OCI-LY7 (cell line): ENCODE measurements around the gene GPALPP1. TPM values are rescaled to one million over a fixed set of nuclear protein-coding genes. Genes with fewer than 3 reads are reported as not detected.
A peak's percentile ranks its signal among the peaks of the same experiment; 100 is the strongest.

ENCODE experiments used
- BruUV-seq: library from RNA; stranded (reverse); fragments of 400-500 nt; replicated peaks from 2 replicates; lab custom pipeline; 2021; lab: Mats Ljungman, UMichigan
- CTCF ChIA-PET: fragments of 300-600 bp; sonication (Branson Sonifier 250); formaldehyde crosslinking; loops from one replicate; lab custom pipeline; 2022; ENCODE audit warnings: antibody characterized with exemption; ENCODE audit not compliant: unreplicated experiment; lab: Charles Lee
- POLR2A ChIA-PET: fragments of 300-600 bp; sonication (Branson Sonifier 250); formaldehyde crosslinking; loops from one replicate; lab custom pipeline; 2022; ENCODE audit warnings: antibody characterized with exemption; lab: Charles Lee
- DNase-seq: peaks from one replicate; pipeline ENCODE4 v3.0.0-alpha.2; 2015; ENCODE audit warnings: low spot score
- H2AFZ ChIP-seq: fragments of 200-600 bp; sonication (generic), shearing (Covaris generic); 2 replicates; pipeline ENCODE4 v1.6.1; 2014; ENCODE audit warnings: mild to moderate bottlenecking, antibody characterized with exemption, low read length, moderate library complexity
- H3K27ac ChIP-seq: fragments of 200-600 bp; sonication (generic); 2 replicates; pipeline ENCODE4 v1.5.1; 2014; ENCODE audit warnings: mixed run types, low read depth, mild to moderate bottlenecking, moderate library complexity, low read length, inconsistent platforms; ENCODE audit not compliant: poor library complexity, severe bottlenecking
- H3K36me3 ChIP-seq: fragments of 200-600 bp; sonication (generic); 2 replicates; pipeline ENCODE4 v1.6.1; 2014; ENCODE audit warnings: mild to moderate bottlenecking, antibody characterized with exemption, low read length, moderate library complexity, mixed read lengths; ENCODE audit not compliant: insufficient read depth
- H3K4me1 ChIP-seq: fragments of 200-600 bp; sonication (generic); 2 replicates; pipeline ENCODE4 v1.5.1; 2014; ENCODE audit warnings: mild to moderate bottlenecking, low read length; ENCODE audit not compliant: insufficient read depth, poor library complexity, severe bottlenecking
- H3K4me2 ChIP-seq: fragments of 200-600 bp; sonication (generic); 2 replicates; pipeline ENCODE4 v1.6.1; 2014; ENCODE audit warnings: mild to moderate bottlenecking, low read length
- H3K4me3 ChIP-seq: fragments of 200-600 bp; sonication (generic); 2 replicates; pipeline ENCODE4 v1.5.1; 2014; ENCODE audit warnings: mild to moderate bottlenecking, low read depth, low read length; ENCODE audit not compliant: poor library complexity, severe bottlenecking
- H3K79me2 ChIP-seq: fragments of 200-600 bp; sonication (generic); 2 replicates; pipeline ENCODE4 v1.6.1; 2016; ENCODE audit warnings: low read depth, mild to moderate bottlenecking, low read length, moderate library complexity, mixed read lengths; ENCODE audit not compliant: insufficient read depth
- H3K9me2 ChIP-seq: fragments of 200-600 bp; sonication (generic); 2 replicates; pipeline ENCODE4 v1.6.1; 2016; ENCODE audit warnings: mild to moderate bottlenecking, low read length, mixed read lengths; ENCODE audit not compliant: insufficient read depth
- H3K9me3 ChIP-seq: fragments of 200-600 bp; sonication (generic); 2 replicates; pipeline ENCODE4 v1.6.1; 2014; ENCODE audit warnings: mild to moderate bottlenecking, mixed run types, low read length, mixed read lengths
- H4K20me1 ChIP-seq: fragments of 200-600 bp; sonication (generic); 2 replicates; pipeline ENCODE4 v1.6.1; 2014; ENCODE audit warnings: mild to moderate bottlenecking, antibody characterized with exemption, low read length, moderate library complexity, mixed read lengths; ENCODE audit not compliant: insufficient read depth
- EZH2phosphoT487 ChIP-seq: fragments of 200-600 bp; sonication (generic); IDR thresholded peaks from 2 replicates; pipeline ENCODE4 v1.6.1; 2018; ENCODE audit warnings: low read depth, borderline replicate concordance, mild to moderate bottlenecking, mixed run types, antibody characterized with exemption, low read length, moderate library complexity, mixed read lengths
- intact Hi-C: fragments of 100-400 bp; cut with micrococcal nuclease; formaldehyde crosslinking; loops from one replicate; pipeline ENCODE4 v1.10.0; 2022; ENCODE audit not compliant: unreplicated experiment
- total RNA-seq, 2 experiments: library from RNA; depleted of rRNA in 1 of 2; stranded (reverse); fragments of >200 nt in 1 of 2; shearing (Covaris generic) in 1 of 2; gene quantifications; 2 replicates each; pipeline ENCODE4 v1.2.3, GENCODE V29; 2014 to 2022
- TF ChIP-seq, protein P1 (sequence below): fragments of 200-600 bp; sonication (generic); conservative IDR thresholded peaks from 2 replicates; pipeline ENCODE4 v1.5.1; 2014; ENCODE audit warnings: mild to moderate bottlenecking, antibody characterized with exemption, low read length, moderate library complexity, mixed read lengths

Gene GPALPP1
- total RNA-seq, 2 experiments from 2014 or later: 40.1 to 54.5 TPM

GRCh38 chr13:44989941-44990340 is 603 bp downstream of the GPALPP1 start:
- Histone ChIP-seq H3K27ac (no peak overlapping the region), H4K20me1 (peaks cover 7% of the 10 kb centered on the region; the same call in 1 of the 2 replicates), H3K79me2 (peaks cover 85% of the 10 kb centered on the region), H3K9me2 (no peaks in the 10 kb centered on the region), H3K9me3 (no peaks in the 10 kb centered on the region), H2AFZ (peak overlapping the region; percentile 74; the same call in 1 of the 2 replicates), H3K4me3 (peak overlapping the region; percentile 88), H3K4me1 (peaks cover 27% of the 10 kb centered on the region), H3K4me2 (peak overlapping the region; percentile 93), H3K36me3 (peaks cover 16% of the 10 kb centered on the region)
- DNase-seq: peak; percentile 21
- ChIA-PET POLR2A (no interaction called here), CTCF (no interaction called here)
- intact Hi-C loops: loop anchor here (1.0 to 10.0 kb wide), 2 partner anchors 73 to 415 kb away; partner anchors contain the start of gene TSC22D1
- no TSS peak for BruUV-seq
- TF ChIP-seq, protein P1, sequence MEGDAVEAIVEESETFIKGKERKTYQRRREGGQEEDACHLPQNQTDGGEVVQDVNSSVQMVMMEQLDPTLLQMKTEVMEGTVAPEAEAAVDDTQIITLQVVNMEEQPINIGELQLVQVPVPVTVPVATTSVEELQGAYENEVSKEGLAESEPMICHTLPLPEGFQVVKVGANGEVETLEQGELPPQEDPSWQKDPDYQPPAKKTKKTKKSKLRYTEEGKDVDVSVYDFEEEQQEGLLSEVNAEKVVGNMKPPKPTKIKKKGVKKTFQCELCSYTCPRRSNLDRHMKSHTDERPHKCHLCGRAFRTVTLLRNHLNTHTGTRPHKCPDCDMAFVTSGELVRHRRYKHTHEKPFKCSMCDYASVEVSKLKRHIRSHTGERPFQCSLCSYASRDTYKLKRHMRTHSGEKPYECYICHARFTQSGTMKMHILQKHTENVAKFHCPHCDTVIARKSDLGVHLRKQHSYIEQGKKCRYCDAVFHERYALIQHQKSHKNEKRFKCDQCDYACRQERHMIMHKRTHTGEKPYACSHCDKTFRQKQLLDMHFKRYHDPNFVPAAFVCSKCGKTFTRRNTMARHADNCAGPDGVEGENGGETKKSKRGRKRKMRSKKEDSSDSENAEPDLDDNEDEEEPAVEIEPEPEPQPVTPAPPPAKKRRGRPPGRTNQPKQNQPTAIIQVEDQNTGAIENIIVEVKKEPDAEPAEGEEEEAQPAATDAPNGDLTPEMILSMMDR: no peak
- TF ChIP-seq EZH2phosphoT487: no peak

GRCh38 chr13:45003417-45003816 is 14.1 kb downstream of the GPALPP1 start:
- H3K79me2 ChIP-seq: no peaks in the 10 kb centered on the region
- no peak overlapping the region for H3K4me2 ChIP-seq
- ChIA-PET CTCF (no interaction called here), POLR2A (interaction anchor here (0.6 kb wide), 1 partner anchor 84 kb away, joined by 3 read pairs; no protein-coding TSS in a partner anchor)
- no peaks in the 10 kb centered on the region for H3K9me2 ChIP-seq
- intact Hi-C loops: no loop called here
- no peaks in the 10 kb centered on the region for H3K9me3 ChIP-seq
- no peaks in the 10 kb centered on the region for H4K20me1 ChIP-seq
- no peaks in the 10 kb centered on the region for H3K4me1 ChIP-seq
- no peak overlapping the region for H3K4me3 ChIP-seq
- no peak overlapping the region for H2AFZ ChIP-seq
- DNase-seq: no peak
- H3K36me3 ChIP-seq: peaks cover 66% of the 10 kb centered on the region
- no peak overlapping the region for H3K27ac ChIP-seq
- no TSS peak for BruUV-seq
- no peak for TF ChIP-seq EZH2phosphoT487
- TF ChIP-seq, protein P1: no peak

GRCh38 chr13:45004096-45004495 is 14.8 kb downstream of the GPALPP1 start:
- Histone ChIP-seq H3K4me1 (no peaks in the 10 kb centered on the region), H3K4me2 (no peak overlapping the region), H3K79me2 (no peaks in the 10 kb centered on the region), H3K9me3 (no peaks in the 10 kb centered on the region), H2AFZ (no peak overlapping the region), H3K4me3 (no peak overlapping the region), H4K20me1 (no peaks in the 10 kb centered on the region), H3K27ac (no peak overlapping the region), H3K9me2 (no peaks in the 10 kb centered on the region), H3K36me3 (peaks cover 72% of the 10 kb centered on the region)
- ChIA-PET CTCF (no interaction called here), POLR2A (interaction anchor here (0.6 to 0.7 kb wide), 3 partner anchors 12 to 567 kb away, joined by 3 to 5 read pairs (median 5); no protein-coding TSS in a partner anchor)
- intact Hi-C loops: no loop called here
- DNase-seq: no peak
- TF ChIP-seq, protein P1: no peak
- no peak for TF ChIP-seq EZH2phosphoT487
- BruUV-seq: no TSS peak
